NCI-H1092 treated with DMSO at 0.1 percent for 48 hours (cell line): Measurements from ENCODE around the gene SLFN13.
"Not testable (repeated sequence)": the region's sequence is repeated elsewhere in the genome, so short reads cannot be mapped to it uniquely, and the experiment has no call there.

Source experiments
- DNase-seq: peaks from one replicate; lab custom pipeline; 2025; lab: John Stamatoyannopoulos, UW

Gene SLFN13

DNA sequence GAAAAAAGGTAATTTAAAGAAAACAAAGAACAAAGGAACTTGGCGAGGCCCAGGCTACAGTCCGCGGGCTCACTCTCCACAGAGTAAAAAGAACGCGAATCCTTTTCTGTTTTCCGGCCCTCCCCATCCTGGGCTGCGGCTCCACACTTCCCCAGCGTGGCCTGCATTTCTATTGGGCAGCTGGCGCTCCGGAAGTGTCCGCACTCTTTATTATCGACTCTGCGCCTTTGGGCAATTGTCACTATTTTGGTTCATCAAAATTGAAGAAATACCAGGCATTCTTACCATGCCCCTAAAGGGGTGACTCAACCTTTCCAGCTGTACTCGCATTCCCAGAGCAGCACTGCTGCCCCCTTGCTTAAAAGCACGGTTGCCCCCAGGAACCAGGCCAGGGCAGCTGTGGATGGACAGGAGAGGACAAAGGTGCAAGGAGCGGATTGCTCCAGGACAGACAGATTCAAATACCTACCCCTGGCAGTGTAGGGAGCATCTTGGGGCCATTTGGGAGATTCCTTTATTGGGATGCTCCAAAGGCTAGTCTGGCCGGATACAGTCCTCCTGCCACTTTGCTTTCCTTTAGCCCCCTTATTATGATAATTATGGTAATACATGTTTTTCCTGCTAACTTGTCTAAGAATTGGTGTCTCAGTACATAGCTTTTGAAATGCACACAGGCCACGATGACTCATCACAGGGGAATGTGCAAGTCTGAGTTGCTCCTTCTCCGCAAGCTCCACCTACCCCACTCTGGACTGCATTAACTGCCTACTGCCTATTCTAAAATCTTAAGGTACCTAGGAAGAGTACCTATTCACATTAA is 15.3 kb downstream of the SLFN13 start:
- no peak for DNase-seq

DNA sequence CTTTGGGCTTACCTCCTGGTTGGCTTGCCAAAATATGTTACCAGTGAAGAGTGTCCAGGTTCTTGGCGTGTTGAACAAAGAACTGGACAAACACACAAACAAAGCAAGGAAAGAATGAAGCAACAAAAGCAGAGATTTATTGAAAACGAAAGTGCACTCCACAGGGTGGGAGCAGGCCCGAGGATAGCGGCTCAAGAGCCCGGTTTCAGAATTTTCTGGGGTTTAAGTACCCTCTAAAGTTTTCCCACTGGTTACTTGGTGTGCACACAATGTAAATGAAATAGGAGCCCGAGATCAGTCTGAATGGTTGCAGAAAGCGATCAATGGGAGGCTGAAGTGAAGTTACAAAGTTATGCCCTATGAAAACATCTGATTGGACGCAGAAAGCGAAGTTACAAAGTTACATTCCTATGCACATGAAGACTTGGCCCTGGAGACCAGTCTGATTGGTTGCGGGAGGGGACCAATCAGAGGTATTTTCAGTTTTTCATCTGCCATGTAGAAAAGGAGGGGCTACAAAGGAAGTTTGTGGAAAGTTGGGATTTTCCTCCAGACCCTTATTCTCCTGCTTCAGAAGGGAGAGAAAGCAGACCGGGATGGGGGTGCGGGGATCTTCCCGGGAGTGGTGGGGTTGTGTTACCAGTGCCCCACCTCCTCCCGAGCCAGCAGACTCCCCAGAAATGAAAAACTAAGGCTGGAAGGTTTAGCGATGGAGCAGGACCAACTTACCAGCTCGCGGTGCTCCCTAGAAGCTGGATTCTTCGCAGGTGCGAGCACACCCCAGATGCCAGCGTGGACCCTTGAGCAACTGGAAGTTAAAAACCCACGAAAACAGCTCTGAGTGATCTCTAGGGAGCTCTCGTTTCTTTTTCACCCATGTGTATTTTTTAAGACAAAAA is 16.1 kb downstream of the SLFN13 start, which contains the start of gene SLFN12:
Gene SLFN12, minus strand, starts transcription at position 325 of the 899 bp plus-strand sequence. CDS start 9,472 bp downstream, outside the sequence.
- no peak for DNase-seq

DNA sequence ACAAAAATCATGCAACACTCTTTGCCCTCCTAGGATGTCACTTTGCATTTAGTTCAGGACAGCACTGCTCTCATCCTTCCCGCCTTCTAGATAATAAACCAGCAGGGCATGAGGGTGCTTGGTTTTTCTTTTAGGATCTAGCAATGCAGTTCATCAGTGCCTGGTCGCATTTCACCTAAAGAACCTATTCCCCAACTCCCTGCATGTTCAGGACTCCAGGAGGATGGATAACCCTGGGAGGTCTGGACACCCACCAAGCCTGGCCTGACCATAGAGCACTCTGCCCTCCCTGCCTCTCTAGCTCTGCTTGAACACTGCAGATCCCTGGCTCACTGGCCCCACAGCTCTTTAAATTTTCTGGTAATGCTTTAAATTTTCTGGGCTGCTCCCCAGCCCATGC is 18.9 kb downstream of the SLFN13 start:
- no peak for DNase-seq

DNA sequence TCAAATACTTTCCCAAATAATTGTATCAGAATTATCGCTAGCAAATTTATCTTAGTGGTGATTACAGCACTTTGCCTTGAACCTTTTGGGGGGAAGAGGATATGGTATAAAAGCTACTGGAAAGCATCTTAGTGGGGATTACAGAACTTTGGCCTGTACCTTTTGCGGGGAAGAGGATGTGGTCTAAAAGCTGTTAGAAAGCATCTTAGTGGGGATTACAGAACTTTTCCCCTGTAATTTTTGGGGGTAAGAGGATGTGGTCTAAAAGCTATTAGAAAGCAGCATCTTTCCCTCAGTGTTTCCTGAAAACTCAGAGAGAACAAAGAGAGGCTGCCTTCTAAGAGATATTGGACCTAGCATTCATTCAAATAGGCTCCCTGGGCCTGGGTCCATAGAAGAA is 20.3 kb downstream of the SLFN13 start:
- no peak for DNase-seq

DNA sequence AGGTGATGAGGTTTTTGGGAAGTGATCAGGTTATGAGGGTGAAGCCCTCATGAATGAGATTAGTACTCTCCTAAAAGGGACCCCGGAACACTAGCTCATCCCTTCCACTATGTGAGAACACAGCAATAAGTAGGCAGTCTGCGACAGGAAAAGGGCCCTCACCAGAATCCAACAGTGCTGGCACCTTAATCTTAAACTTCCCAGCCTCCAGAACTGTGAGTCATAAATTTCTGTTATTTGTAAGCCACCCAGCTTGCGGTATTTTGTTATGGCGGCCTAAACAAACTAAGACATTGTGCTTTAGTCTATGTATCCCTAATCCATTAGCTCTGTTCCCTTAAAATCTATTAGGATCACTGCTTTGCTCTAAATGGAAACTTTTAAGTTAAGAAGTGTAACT is 24.8 kb downstream of the SLFN13 start:
- DNase-seq: no peak

DNA sequence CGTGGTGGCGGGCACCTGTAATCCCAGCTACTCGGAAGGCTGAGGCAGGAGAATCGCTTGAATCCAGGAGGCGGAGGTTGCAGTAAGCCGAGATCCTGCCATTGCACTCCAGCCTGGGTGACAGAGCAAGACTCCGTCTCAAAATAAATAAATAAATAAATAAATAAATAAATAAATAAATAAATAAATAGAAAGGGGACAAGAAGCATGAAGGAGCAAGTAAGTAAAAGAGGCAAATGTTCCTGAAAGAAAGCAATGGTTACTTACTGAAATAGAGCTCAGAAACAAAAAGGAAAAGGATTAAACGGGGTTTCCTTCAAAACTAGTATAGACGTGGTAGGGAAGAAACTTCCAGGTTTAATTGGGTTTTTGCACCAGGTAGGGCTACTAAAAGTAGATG is 27.5 kb downstream of the SLFN13 start:
- not testable (repeated sequence) for DNase-seq

DNA sequence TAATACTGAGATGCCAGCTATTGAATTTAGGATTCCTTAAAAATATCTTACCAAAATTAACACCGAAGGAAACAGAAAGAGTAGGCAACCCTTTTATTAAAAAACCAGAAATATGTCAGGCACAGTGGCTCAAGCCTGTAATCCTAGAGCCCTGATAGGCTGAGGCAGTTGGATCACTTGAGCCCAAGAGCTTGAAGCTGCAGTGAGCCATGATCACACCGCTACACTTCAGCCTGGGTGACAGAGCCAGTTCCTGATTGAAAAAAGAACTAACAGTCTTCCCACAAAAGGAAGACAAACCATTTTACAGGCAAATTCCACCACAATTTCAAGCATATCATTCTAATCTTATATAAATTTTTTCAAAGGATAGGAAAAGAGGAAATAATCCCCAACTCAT is 31.9 kb downstream of the SLFN13 start:
- DNase-seq: no peak

DNA sequence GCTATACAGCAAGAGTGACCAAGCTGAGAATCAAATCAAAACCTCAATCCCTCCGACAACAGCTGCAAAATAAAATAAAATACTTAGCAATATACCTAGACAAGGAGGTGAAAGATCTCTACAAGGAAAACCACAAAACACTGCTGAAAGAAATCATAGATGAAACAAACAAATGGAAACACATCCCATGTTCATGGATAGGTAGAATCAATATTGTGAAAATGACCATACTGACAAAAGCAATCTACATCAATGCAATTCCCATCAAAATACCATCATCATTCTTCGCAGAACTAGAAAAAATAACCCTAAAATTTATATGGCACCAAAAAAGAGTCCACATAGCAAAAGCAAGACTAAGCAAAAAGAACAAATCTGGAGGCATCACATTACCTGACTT is 33.9 kb downstream of the SLFN13 start:
- DNase-seq: not testable (repeated sequence)

DNA sequence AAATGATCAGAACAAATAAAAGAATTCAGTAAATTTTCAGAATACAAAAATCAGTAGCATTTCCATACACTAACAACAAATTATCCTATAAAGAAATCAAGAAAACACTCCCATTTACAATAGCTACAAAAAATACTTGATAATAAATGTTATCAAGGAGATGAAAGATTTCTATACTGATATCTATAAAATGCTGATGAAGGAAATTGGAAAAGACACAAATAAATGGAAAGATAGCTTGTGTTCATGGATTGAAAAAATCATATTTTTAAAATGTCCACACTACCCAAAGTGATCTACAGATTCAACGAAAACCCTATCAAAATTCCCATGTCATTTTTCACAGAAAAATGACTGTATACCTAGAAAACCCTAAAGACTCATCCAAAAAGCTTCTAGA is 34.3 kb downstream of the SLFN13 start:
- no peak for DNase-seq

DNA sequence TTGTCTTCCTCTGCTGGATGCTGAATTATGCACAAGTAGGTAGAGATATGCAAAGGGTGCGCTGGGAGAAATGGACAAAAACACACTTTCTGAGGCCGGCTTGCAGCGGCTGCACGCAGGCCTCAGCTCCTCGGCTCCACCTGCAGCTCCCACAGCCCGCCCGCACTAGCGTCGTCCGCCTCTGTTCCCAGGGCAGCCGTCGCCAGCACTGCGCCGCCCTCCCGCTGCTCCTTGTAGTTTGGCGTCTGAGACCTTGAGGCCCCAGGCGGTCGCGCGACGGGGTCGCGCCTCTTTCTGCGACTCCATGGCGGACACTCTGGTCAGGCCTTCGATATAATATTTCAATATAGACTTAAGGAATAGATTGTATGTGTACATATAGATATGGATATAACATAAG is 41.0 kb downstream of the SLFN13 start:
- no peak for DNase-seq

DNA sequence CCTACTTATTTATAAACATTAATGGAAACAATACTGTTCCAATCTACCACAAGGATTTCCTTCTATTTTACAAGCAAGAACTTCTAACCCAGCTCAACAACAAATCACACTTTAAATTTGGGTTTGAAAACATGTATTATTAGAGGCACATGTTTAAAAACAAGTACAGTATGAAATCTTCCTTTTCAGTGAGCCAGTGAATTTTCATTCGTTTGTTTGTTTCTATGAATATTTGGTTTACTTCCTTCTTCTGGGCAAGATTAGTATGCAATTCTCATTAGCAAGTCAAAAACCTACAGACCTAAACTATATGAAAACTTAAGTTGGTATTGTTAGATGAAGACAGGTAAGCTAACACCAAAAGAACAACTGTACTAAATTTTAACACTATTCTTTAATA is 42.0 kb downstream of the SLFN13 start:
- no peak for DNase-seq

DNA sequence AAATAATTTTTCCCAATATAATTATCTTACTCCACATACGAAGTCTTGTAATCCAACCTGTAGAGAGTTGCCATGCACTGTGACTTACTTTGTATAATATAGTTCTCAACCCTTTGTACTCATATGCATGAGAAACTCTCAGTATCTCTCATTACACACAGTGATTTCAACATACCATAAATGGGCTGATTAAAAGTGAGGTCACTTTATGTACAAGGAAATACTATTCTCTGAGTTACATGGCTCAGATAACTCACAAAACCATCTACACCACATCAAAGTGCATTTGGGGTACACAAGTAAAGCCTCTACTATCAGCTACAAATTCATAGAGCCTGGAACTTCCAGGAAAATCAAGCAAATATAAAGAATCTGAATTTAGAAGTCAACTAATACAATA is 44.2 kb downstream of the SLFN13 start:
- DNase-seq: no peak

DNA sequence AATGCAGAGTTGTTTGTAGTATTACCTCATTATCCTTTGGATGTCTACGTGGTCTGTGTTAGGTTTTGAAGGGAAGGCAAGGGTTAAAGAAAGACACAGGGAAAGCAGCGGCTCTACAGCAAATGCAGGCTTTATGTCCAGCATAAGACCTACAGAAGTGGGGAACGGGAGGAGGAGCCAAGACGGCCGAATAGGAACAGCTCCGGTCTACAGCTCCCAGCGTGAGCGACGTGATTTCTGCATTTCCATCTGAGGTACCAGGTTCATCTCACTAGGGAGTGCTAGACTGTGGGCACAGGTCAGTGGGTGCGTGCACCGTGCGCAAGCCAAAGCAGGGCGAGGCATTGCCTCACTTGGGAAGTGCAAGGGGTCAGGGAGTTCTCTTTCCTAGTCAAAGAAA is 54.8 kb downstream of the SLFN13 start:
- DNase-seq: not testable (repeated sequence)

DNA sequence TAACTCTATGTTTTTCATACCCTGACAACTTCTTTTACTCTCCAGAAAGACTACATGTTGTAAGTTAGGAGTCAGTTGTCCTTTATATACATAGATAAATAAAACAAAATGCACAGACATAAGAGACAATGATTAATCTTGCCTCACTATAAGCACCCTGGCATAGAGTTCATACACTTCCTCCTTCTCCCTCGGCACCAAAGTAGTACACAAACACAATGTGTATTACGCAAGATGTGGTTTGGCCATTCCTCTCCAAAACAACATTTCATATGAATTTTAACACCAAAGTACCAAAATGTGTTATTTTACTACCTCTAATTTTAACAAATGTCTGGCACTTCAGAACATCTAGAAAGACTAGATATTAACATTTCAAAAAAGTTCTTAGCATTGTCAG is 57.9 kb downstream of the SLFN13 start:
- DNase-seq: no peak

DNA sequence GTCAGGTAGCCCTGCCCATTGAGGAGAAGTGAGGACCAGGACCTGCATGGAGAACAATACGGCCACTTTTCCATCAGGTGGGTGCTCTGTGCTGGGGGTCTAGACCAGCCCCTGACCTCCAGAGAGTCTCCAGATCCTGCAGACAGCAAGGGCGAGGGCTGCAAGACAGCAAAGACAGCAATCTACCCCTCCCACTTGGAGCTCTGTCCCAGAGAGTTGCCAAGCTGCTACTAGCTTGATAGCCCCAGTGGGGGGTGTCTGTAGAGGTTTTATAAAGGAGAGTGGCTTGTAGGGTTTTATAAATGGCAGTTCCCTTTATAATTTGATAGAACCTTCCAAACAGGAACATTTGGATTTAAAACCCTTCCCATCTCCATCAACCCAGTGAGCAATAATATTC is 58.4 kb downstream of the SLFN13 start:
- DNase-seq: no peak

DNA sequence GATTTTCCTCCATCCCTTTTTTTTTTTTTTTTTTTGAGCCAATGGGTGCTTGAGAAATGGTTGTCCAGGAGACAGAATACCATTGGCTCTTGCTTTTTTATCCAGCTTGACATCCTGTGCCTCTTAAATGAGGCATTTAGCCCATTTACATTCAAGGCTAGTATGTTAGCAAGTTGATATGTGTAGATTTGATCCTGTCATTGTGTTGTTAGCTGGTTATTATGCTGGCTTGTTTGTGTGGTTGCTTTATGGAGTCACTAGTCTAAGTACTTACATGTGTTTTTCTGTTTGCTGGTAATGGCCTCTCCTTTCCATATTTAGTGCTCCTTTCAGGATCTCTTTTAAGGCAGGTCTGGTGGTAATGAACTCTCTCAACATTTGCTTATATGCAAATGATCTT is 61.1 kb downstream of the SLFN13 start:
- DNase-seq: no peak
